ENCODE results near the gene HIRIP3. TPM values are rescaled to one million over a fixed set of nuclear protein-coding genes. Genes with fewer than 3 reads are reported as not detected.

HIRIP3 gene
- polyA plus RNA-seq, 1 donor (not counting 4 experiments of a cell fraction or from before 2014, with no cell fraction given), result 4.1 TPM

GRCh38 chr16:30030841-30031413 is 35.5 kb upstream of the HIRIP3 start, which contains the start of gene TLCD3B:
TSS of gene TLCD3B (minus strand) at chr16:30031271. CDS start at chr16:30030527, 744 bp downstream.
- H2AFZ ChIP-seq (ENCODE audit: control insufficient read depth, low read length), result no peak within 1 kb of the TSS
- dilution Hi-C loops (cut with MboI; ENCODE audit: extremely low pct_ligation_motif_present, low sequenced_read_pairs), result no loop called here
- no peak for FAIRE-seq
- H3K27me3 ChIP-seq (ENCODE audit: control insufficient read depth, extremely low read depth, insufficient read depth, low read length), result peaks cover 41% of the 10 kb centered on the region
- no peaks in the 10 kb centered on the region for H3K9me1 ChIP-seq (ENCODE audit: control insufficient read depth, extremely low read depth, insufficient read depth, low read length)
- no peak for TF ChIP-seq EZH2 (IDR thresholded peaks at IDR 0.05; ENCODE audit: low read length)
- no peak for TF ChIP-seq CTCF (optimal IDR thresholded peaks at IDR 0.05 in 1 of 3, IDR thresholded peaks at IDR 0.05 in 1 of 3, conservative IDR thresholded peaks at IDR 0.05 in 1 of 3; ENCODE audit: extremely low read depth in 1 of 3, insufficient read depth in 2 of 3, low read length in 3 of 3)
- H4K20me1 ChIP-seq (ENCODE audit: control insufficient read depth, extremely low read depth, insufficient read depth, low read length), result no peaks in the 10 kb centered on the region
- no peak within 1 kb of the TSS for H3K4me3 ChIP-seq (ENCODE audit: control insufficient read depth in 2 of 3, extremely low read depth in 1 of 3, insufficient read depth in 2 of 3, low read depth in 1 of 3, low read length in 3 of 3)
- no peaks in the 10 kb centered on the region for H3K9me3 ChIP-seq (ENCODE audit: control insufficient read depth, low read depth, low read length)
- H3K79me2 ChIP-seq (ENCODE audit: control insufficient read depth, insufficient read depth, low read length), result no peaks in the 10 kb centered on the region
- H3K4me2 ChIP-seq (ENCODE audit: control insufficient read depth, extremely low read depth, insufficient read depth, low read depth, low read length), result no peak within 1 kb of the TSS
- no peak within 1 kb of the TSS for H3K9ac ChIP-seq (ENCODE audit: control insufficient read depth, extremely low read depth, insufficient read depth, low read length)
- H3K4me1 ChIP-seq (ENCODE audit: control insufficient read depth, extremely low read depth, insufficient read depth, low read length), result no peaks in the 10 kb centered on the region
- no peaks in the 10 kb centered on the region for H3K36me3 ChIP-seq (ENCODE audit: control insufficient read depth in 2 of 2, extremely low read depth in 1 of 2, insufficient read depth in 2 of 2, low read length in 2 of 2)
- H3K27ac ChIP-seq (ENCODE audit: control insufficient read depth, insufficient read depth, low read length), result no peak within 1 kb of the TSS
- no peak for DNase-seq (ENCODE audit: low read depth, low spot score)

GRCh38 chr16:30030011-30030685 is 34.7 kb upstream of the HIRIP3 start:
- FAIRE-seq (no peak), DNase-seq (ENCODE audit: low read depth, low spot score) (no peak)
- no peaks in the 10 kb centered on the region for H3K4me1 ChIP-seq (ENCODE audit: control insufficient read depth, extremely low read depth, insufficient read depth, low read length)
- no peaks in the 10 kb centered on the region for H4K20me1 ChIP-seq (ENCODE audit: control insufficient read depth, extremely low read depth, insufficient read depth, low read length)
- no peaks in the 10 kb centered on the region for H3K9me3 ChIP-seq (ENCODE audit: control insufficient read depth, low read depth, low read length)
- H3K9ac ChIP-seq (ENCODE audit: control insufficient read depth, extremely low read depth, insufficient read depth, low read length), result no peak overlapping the region
- dilution Hi-C loops (cut with MboI; ENCODE audit: extremely low pct_ligation_motif_present, low sequenced_read_pairs), result no loop called here
- no peak for TF ChIP-seq CTCF (optimal IDR thresholded peaks at IDR 0.05 in 1 of 3, IDR thresholded peaks at IDR 0.05 in 1 of 3, conservative IDR thresholded peaks at IDR 0.05 in 1 of 3; ENCODE audit: extremely low read depth in 1 of 3, insufficient read depth in 2 of 3, low read length in 3 of 3)
- TF ChIP-seq EZH2 (IDR thresholded peaks at IDR 0.05; ENCODE audit: low read length), result peak; percentile 30
- H3K79me2 ChIP-seq (ENCODE audit: control insufficient read depth, insufficient read depth, low read length), result no peaks in the 10 kb centered on the region
- no peaks in the 10 kb centered on the region for H3K36me3 ChIP-seq (ENCODE audit: control insufficient read depth in 2 of 2, extremely low read depth in 1 of 2, insufficient read depth in 2 of 2, low read length in 2 of 2)
- no peak overlapping the region for H3K4me3 ChIP-seq (ENCODE audit: control insufficient read depth in 2 of 3, extremely low read depth in 1 of 3, insufficient read depth in 2 of 3, low read depth in 1 of 3, low read length in 3 of 3)
- H3K27ac ChIP-seq (ENCODE audit: control insufficient read depth, insufficient read depth, low read length), result no peak overlapping the region
- peaks cover 41% of the 10 kb centered on the region for H3K27me3 ChIP-seq (ENCODE audit: control insufficient read depth, extremely low read depth, insufficient read depth, low read length)
- H3K4me2 ChIP-seq (ENCODE audit: control insufficient read depth, extremely low read depth, insufficient read depth, low read depth, low read length), result no peak overlapping the region
- no peaks in the 10 kb centered on the region for H3K9me1 ChIP-seq (ENCODE audit: control insufficient read depth, extremely low read depth, insufficient read depth, low read length)
- H2AFZ ChIP-seq (ENCODE audit: control insufficient read depth, low read length), result no peak overlapping the region
